HL-60/S4 (cell line): Measurements from ENCODE around the gene SARDH.

Experiments used
- in situ Hi-C: fragments of 300-500 bp; cut with MboI; formaldehyde crosslinking; loops from 2 replicates; pipeline ENCODE4 v1.14.3; 2022; ENCODE audit warnings: low sequenced_read_pairs

The SARDH gene

GRCh38 chr9:133737774-133738639 lies at the start of gene SARDH:
Gene SARDH (minus strand): TSS chr9:133738352. CDS start chr9:133734173, 4,179 bp downstream.
- in situ Hi-C loops, result no loop called here

- in situ Hi-C loops, result loop anchor here (25.0 kb wide), 1 partner anchor 300 kb away; no protein-coding TSS in a partner anchor
Observed at GRCh38 chr9:133787754-133788025, 49.5 kb upstream of the SARDH start.

- in situ Hi-C loops, result loop anchor here (25.0 kb wide), 1 partner anchor 300 kb away; no protein-coding TSS in a partner anchor
Observed at GRCh38 chr9:133786907-133787753, 49.0 kb upstream of the SARDH start.

GRCh38 chr9:133786371-133786753 lies 48.2 kb upstream of the SARDH start:
- in situ Hi-C loops, result loop anchor here (25.0 kb wide), 1 partner anchor 301 kb away; no protein-coding TSS in a partner anchor

- in situ Hi-C loops, result loop anchor here (25.0 kb wide), 1 partner anchor 301 kb away; no protein-coding TSS in a partner anchor
Observed at GRCh38 chr9:133785753-133786370, 47.7 kb upstream of the SARDH start.

- in situ Hi-C loops, result loop anchor here (25.0 kb wide), 1 partner anchor 302 kb away; no protein-coding TSS in a partner anchor
Observed at GRCh38 chr9:133784731-133785561, 46.8 kb upstream of the SARDH start.

- in situ Hi-C loops, result loop anchor here (25.0 kb wide), 1 partner anchor 304 kb away; no protein-coding TSS in a partner anchor
Observed at GRCh38 chr9:133783331-133783731, 45.2 kb upstream of the SARDH start.

- in situ Hi-C loops, result loop anchor here (25.0 kb wide), 1 partner anchor 305 kb away; no protein-coding TSS in a partner anchor
Observed at GRCh38 chr9:133782157-133783130, 44.3 kb upstream of the SARDH start.

- in situ Hi-C loops, result loop anchor here (25.0 kb wide), 1 partner anchor 306 kb away; no protein-coding TSS in a partner anchor
Observed at GRCh38 chr9:133781828-133782135, 43.6 kb upstream of the SARDH start.

GRCh38 chr9:133780962-133781827 lies 43.0 kb upstream of the SARDH start:
- in situ Hi-C loops, result loop anchor here (25.0 kb wide), 1 partner anchor 306 kb away; no protein-coding TSS in a partner anchor

- in situ Hi-C loops, result loop anchor here (25.0 kb wide), 1 partner anchor 307 kb away; no protein-coding TSS in a partner anchor
Observed at GRCh38 chr9:133780404-133780945, 42.3 kb upstream of the SARDH start.

- in situ Hi-C loops, result loop anchor here (25.0 kb wide), 1 partner anchor 308 kb away; no protein-coding TSS in a partner anchor
Observed at GRCh38 chr9:133779516-133780403, 41.6 kb upstream of the SARDH start.

GRCh38 chr9:133779081-133779480 lies 40.9 kb upstream of the SARDH start:
- in situ Hi-C loops, result loop anchor here (25.0 kb wide), 1 partner anchor 308 kb away; no protein-coding TSS in a partner anchor

- in situ Hi-C loops, result loop anchor here (25.0 kb wide), 1 partner anchor 309 kb away; no protein-coding TSS in a partner anchor
Observed at GRCh38 chr9:133778336-133779013, 40.3 kb upstream of the SARDH start.

GRCh38 chr9:133777871-133778270 lies 39.7 kb upstream of the SARDH start:
- in situ Hi-C loops, result loop anchor here (25.0 kb wide), 1 partner anchor 309 kb away; no protein-coding TSS in a partner anchor
